Retinal pigment epithelial cell (primary cell): ENCODE results near the gene SERPINB8.

Source experiments
- DNase-seq: peaks from one replicate; pipeline ENCODE4 v3.0.0-alpha.2; 2010; ENCODE audit warnings: low read depth
- H3K4me3 ChIP-seq: 2 replicates; pipeline ENCODE4 v1.5.1; 2011; ENCODE audit warnings: mild to moderate bottlenecking, low read length, control low read depth, moderate library complexity
- TF ChIP-seq, protein P1 (sequence below): conservative IDR thresholded peaks from 2 replicates; pipeline ENCODE4 v1.5.1; 2011; ENCODE audit warnings: low read depth, low read length, control low read depth, inconsistent platforms

SERPINB8 gene

DNA sequence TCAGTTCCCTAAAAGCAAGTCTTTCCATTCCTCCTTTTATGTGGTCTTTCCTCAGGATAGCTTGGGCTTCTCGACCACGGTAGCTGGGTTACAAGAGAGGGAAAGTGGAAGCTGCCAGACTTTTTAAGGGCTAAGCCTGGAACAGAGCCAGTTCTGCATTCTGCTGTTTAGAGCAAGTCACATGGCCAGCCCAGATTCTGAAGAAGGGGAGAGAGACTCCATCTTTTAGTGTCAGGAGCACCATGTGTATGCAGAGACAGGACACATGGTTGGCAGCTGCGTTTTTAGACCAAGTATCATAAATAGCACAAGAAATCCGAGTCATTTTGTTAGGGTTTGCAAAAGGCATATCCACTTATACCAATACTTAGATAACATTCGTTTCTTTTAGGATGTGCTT lies 16.1 kb upstream of the SERPINB8 start:
- H3K4me3 ChIP-seq = no peak overlapping the region
- DNase-seq = no peak
- TF ChIP-seq, protein P1, sequence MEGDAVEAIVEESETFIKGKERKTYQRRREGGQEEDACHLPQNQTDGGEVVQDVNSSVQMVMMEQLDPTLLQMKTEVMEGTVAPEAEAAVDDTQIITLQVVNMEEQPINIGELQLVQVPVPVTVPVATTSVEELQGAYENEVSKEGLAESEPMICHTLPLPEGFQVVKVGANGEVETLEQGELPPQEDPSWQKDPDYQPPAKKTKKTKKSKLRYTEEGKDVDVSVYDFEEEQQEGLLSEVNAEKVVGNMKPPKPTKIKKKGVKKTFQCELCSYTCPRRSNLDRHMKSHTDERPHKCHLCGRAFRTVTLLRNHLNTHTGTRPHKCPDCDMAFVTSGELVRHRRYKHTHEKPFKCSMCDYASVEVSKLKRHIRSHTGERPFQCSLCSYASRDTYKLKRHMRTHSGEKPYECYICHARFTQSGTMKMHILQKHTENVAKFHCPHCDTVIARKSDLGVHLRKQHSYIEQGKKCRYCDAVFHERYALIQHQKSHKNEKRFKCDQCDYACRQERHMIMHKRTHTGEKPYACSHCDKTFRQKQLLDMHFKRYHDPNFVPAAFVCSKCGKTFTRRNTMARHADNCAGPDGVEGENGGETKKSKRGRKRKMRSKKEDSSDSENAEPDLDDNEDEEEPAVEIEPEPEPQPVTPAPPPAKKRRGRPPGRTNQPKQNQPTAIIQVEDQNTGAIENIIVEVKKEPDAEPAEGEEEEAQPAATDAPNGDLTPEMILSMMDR = no peak

DNA sequence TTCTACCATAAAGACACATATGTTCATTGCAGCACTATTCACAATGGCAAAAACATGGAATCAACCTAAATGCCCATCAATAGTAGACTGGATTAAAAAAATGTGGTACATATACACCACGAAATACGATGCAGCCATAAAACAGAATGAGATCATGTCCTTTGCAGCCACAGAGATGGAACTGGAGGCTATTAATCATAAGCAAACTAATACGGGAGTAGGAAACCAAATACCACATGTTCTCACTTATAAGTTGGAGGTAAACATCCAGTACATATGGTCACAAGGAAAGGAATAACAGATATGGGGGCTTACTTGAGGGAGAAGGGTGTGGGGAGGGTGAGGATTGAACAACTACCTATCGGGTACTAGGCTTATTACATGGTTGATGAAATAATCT lies 13.1 kb upstream of the SERPINB8 start:
- TF ChIP-seq, protein P1 = no peak
- H3K4me3 ChIP-seq = no peak overlapping the region
- DNase-seq = no peak

DNA sequence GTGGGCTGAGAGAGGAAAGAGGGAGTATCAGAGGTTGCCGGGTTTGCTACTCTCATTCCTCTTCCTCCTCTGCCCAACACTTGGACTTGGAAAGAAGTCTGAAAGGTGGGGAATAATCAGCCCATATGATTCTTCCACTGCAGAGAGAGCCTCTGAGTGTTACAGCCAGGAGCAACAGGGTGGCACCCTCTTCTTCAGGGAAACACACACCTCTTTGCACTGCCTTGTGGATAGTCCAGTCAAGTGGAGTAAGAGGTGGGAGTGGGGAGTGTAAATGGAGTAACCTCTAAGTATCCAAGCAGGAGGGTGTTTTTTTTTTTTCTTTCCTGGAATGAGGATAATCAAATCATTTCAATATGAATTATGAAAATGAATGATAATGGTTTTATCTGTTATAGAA lies 9.0 kb upstream of the SERPINB8 start:
- H3K4me3 ChIP-seq = no peak overlapping the region
- no peak for DNase-seq
- TF ChIP-seq, protein P1 = no peak

DNA sequence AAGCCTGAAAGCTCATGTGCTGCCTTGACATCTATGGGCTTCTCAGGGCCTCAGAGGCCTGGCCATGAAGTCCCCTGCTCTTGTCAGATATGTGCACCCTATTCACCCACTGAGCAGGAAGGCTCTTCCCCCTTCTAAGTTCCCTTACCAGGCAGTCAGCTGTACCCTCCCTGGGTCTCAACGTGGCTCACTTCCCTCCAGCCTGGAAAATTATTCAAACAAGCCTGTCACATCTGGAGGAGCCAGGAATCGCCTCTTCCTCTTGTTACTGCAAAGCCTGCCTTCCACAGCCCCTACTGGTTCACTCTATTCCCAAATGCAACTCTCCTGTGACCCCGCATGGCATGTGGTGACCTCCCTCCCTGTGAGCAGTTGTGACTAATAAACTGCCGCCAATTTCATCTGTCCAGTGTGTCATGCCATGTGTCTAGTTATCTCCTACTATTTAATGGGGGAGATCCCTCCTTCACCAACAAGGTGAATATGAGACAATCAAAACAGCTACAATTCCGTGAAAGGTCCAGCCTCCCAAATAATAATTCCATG lies 8.4 kb upstream of the SERPINB8 start:
- DNase-seq = no peak
- TF ChIP-seq, protein P1 = no peak
- H3K4me3 ChIP-seq = no peak overlapping the region

DNA sequence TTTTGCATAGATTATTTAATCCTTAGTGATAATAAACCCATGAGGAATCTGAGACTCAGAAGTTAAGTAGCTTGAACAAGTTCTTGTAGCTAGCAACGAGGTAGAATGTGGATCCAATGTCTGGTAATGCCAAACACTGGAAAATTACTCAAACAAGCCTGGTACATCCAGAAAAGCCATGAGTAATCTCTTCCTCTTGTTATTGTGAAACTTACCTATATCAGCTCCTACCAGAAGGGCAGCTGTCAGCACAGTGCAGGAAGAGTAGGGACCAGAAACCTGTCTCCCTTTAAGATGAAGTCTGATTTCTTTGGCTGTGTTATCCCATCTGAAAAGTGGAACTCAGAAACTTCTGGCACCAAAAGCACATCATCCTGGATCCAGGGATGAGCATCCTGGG lies 7.7 kb upstream of the SERPINB8 start:
- no peak for DNase-seq
- TF ChIP-seq, protein P1 = no peak
- no peak overlapping the region for H3K4me3 ChIP-seq

DNA sequence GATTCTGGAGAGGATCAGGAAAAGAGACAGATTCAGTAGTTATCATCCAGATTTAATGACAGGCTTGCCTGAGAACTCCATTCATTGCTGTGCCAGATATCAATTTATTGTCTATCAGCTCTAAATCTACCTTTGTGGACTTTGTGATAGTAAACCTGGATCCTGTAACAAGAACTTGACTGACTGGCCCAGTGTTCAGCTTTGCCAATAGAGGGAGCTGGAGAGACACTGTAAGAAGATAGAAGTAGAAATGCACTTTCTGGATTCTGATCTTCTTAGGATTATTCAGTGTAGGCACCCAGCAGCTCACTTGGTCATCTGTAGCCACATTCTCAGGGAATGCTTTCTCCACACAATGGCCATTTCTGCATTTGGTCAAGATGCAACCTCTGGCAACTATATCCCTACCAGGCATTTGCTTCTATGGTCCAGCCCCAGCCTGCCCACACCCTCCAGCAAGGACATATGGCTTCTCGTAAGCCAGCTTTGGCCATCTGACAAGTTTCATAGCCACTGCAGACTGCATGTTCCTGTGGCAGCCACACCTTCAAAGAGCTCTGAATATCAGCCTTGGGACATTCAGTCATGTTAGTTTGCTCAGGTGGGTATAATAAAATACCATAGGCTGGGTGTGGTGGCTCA lies 6.1 kb upstream of the SERPINB8 start:
- DNase-seq = no peak

DNA sequence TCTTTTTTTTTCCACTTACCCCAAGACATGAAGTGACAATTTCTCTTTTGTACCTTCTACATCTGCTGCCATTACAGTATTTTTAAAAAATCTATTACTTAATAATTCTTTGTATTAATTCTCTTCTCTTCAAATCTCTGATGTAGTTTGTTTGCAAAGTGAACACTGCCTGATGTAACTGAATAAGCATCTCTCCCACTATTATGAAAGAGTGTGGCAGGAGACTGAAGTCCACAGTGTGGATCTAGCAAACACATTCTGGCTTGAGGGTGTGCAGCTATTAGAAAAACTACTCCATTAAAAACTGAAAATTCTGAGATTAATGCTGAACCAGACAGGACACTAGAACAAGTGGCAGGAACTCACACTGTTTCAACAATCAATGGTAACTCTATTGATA lies 5.0 kb upstream of the SERPINB8 start:
- no peak overlapping the region for H3K4me3 ChIP-seq
- DNase-seq = no peak
- TF ChIP-seq, protein P1 = no peak

More for the DNA sequence above, 6.1 kb upstream of the SERPINB8 start:
- no peak overlapping the region for H3K4me3 ChIP-seq
- TF ChIP-seq, protein P1 = peak; percentile 96
